OCI-LY1 (cell line): ENCODE data around the gene SPACA4.
"Not testable (repeated sequence)": the region's sequence is repeated elsewhere in the genome, so short reads cannot be mapped to it uniquely, and the experiment has no call there.

Source experiments
- H2AFZ ChIP-seq: fragments of 200-600 bp; sonication (generic), shearing (Covaris generic); 2 replicates; pipeline ENCODE4 v1.6.0; 2014; ENCODE audit warnings: antibody characterized with exemption, mild to moderate bottlenecking, low read length
- H3F3A ChIP-seq: fragments of 200-600 bp; sonication (generic), shearing (Covaris generic); 2 replicates; pipeline ENCODE4 v1.6.0; 2014; ENCODE audit warnings: mild to moderate bottlenecking, antibody characterized with exemption, low read length, moderate library complexity; ENCODE audit not compliant: insufficient read depth
- H3K27ac ChIP-seq: fragments of 200-600 bp; sonication (generic); 2 replicates; pipeline ENCODE4 v1.5.1; 2014; ENCODE audit warnings: low read length, mixed run types, mild to moderate bottlenecking, low read depth; ENCODE audit not compliant: poor library complexity, severe bottlenecking
- H3K27me3 ChIP-seq: fragments of 200-600 bp; sonication (generic); 2 replicates; pipeline ENCODE4 v1.6.0; 2014; ENCODE audit warnings: antibody characterized with exemption, mild to moderate bottlenecking, low read length, moderate library complexity; ENCODE audit not compliant: insufficient read depth
- H3K36me3 ChIP-seq: fragments of 200-600 bp; sonication (generic); 2 replicates; pipeline ENCODE4 v1.6.1; 2014; ENCODE audit warnings: mild to moderate bottlenecking, antibody characterized with exemption, low read length, moderate library complexity, mixed read lengths; ENCODE audit not compliant: insufficient read depth
- H3K4me1 ChIP-seq: fragments of 200-600 bp; sonication (generic); 2 replicates; pipeline ENCODE4 v1.5.1; 2014; ENCODE audit warnings: mild to moderate bottlenecking, low read length, moderate library complexity; ENCODE audit not compliant: insufficient read depth, severe bottlenecking
- H3K4me2 ChIP-seq: fragments of 200-600 bp; sonication (generic), shearing (Covaris generic); 2 replicates; pipeline ENCODE4 v1.6.1; 2014; ENCODE audit warnings: low read length
- H3K4me3 ChIP-seq: fragments of 200-600 bp; sonication (generic); 2 replicates; pipeline ENCODE4 v1.5.1; 2014; ENCODE audit warnings: low read length, low read depth, mild to moderate bottlenecking, mixed read lengths; ENCODE audit not compliant: poor library complexity, severe bottlenecking
- H3K79me2 ChIP-seq: fragments of 200-600 bp; shearing (Covaris generic); 2 replicates; pipeline ENCODE4 v1.6.1; 2016; ENCODE audit warnings: mixed run types, low read length, mixed read lengths; ENCODE audit not compliant: insufficient read depth
- H3K9ac ChIP-seq: fragments of 200-600 bp; sonication (generic), shearing (Covaris generic); 2 replicates; pipeline ENCODE4 v1.6.1; 2014; ENCODE audit warnings: mild to moderate bottlenecking, low read length, mixed read lengths
- H3K9me2 ChIP-seq: fragments of 200-600 bp; sonication (generic), shearing (Covaris generic); 2 replicates; pipeline ENCODE4 v1.6.1; 2014; ENCODE audit warnings: low read depth, mild to moderate bottlenecking, low read length, mixed read lengths
- H3K9me3 ChIP-seq: fragments of 200-600 bp; shearing (Covaris generic); 2 replicates; pipeline ENCODE4 v1.6.1; 2014; ENCODE audit warnings: low read length, mixed read lengths
- H4K20me1 ChIP-seq: fragments of 200-600 bp; sonication (generic), shearing (Covaris generic); 2 replicates; pipeline ENCODE4 v1.6.0; 2016; ENCODE audit warnings: mild to moderate bottlenecking, low read length; ENCODE audit not compliant: insufficient read depth
- CTCF ChIP-seq: fragments of 200-600 bp; sonication (generic), shearing (Covaris generic); IDR thresholded peaks from 2 replicates; pipeline ENCODE4 v1.5.1; 2017; ENCODE audit warnings: mild to moderate bottlenecking, antibody characterized with exemption, low read length, moderate library complexity, mixed read lengths
- EZH2 ChIP-seq: fragments of 200-600 bp; sonication (generic), shearing (Covaris generic); IDR thresholded peaks from 2 replicates; pipeline ENCODE4 v1.8.0; 2017; ENCODE audit warnings: borderline replicate concordance, mixed run types, mild to moderate bottlenecking, antibody characterized with exemption, low read length, moderate library complexity, mixed read lengths

The SPACA4 gene

GRCh38 chr19:48573163-48573505, 33.4 kb upstream of the SPACA4 start:
- Histone ChIP-seq H3K36me3 (no peaks in the 10 kb centered on the region), H3K27ac (no peak overlapping the region), H3K4me1 (no peaks in the 10 kb centered on the region), H3F3A (no peaks in the 10 kb centered on the region), H3K4me3 (no peak overlapping the region), H3K9me3 (no peaks in the 10 kb centered on the region), H4K20me1 (no peaks in the 10 kb centered on the region), H3K79me2 (no peaks in the 10 kb centered on the region), H3K9ac (no peak overlapping the region), H3K9me2 (no peaks in the 10 kb centered on the region), H3K4me2 (no peak overlapping the region), H3K27me3 (no peaks in the 10 kb centered on the region; the same call in 1 of the 2 replicates), H2AFZ (no peak overlapping the region)
- TF ChIP-seq EZH2 = no peak
- no peak for TF ChIP-seq CTCF

- H2AFZ ChIP-seq = no peak overlapping the region
- no peaks in the 10 kb centered on the region for H3F3A ChIP-seq
- H3K4me3 ChIP-seq = no peak overlapping the region
- no peaks in the 10 kb centered on the region for H3K9me3 ChIP-seq
- no peaks in the 10 kb centered on the region for H4K20me1 ChIP-seq
- no peak overlapping the region for H3K9ac ChIP-seq
- TF ChIP-seq EZH2 (no peak), CTCF (no peak)
- no peak overlapping the region for H3K4me2 ChIP-seq
- H3K27ac ChIP-seq = no peak overlapping the region
- H3K4me1 ChIP-seq = no peaks in the 10 kb centered on the region
- H3K79me2 ChIP-seq = no peaks in the 10 kb centered on the region
- no peaks in the 10 kb centered on the region for H3K36me3 ChIP-seq
- no peaks in the 10 kb centered on the region; the same call in 1 of the 2 replicates for H3K27me3 ChIP-seq
- no peaks in the 10 kb centered on the region for H3K9me2 ChIP-seq
Observed at GRCh38 chr19:48575931-48576622, 30.5 kb upstream of the SPACA4 start.

GRCh38 chr19:48577908-48578307, 28.6 kb upstream of the SPACA4 start:
- not testable (repeated sequence) for H3K27ac ChIP-seq, H3K9me3 ChIP-seq, H3K9ac ChIP-seq

GRCh38 chr19:48578891-48579290, 27.7 kb upstream of the SPACA4 start:
- Histone ChIP-seq H3K79me2 (no peaks in the 10 kb centered on the region), H3K36me3 (no peaks in the 10 kb centered on the region), H3K9ac (no peak overlapping the region), H3K4me2 (no peak overlapping the region), H3K4me3 (no peak overlapping the region), H3F3A (no peaks in the 10 kb centered on the region), H3K27ac (no peak overlapping the region), H3K9me2 (no peaks in the 10 kb centered on the region), H3K9me3 (no peaks in the 10 kb centered on the region), H3K27me3 (no peaks in the 10 kb centered on the region), H2AFZ (no peak overlapping the region), H3K4me1 (no peaks in the 10 kb centered on the region), H4K20me1 (no peaks in the 10 kb centered on the region)
- TF ChIP-seq EZH2 = no peak
- no peak for TF ChIP-seq CTCF

More at GRCh38 chr19:48577908-48578307, 28.6 kb upstream of the SPACA4 start:
- not testable (repeated sequence) for H2AFZ ChIP-seq, H4K20me1 ChIP-seq, H3K4me1 ChIP-seq, H3K4me3 ChIP-seq, H3K9me2 ChIP-seq, H3K4me2 ChIP-seq, H3K79me2 ChIP-seq, H3F3A ChIP-seq, H3K27me3 ChIP-seq, H3K36me3 ChIP-seq
